A549 (cell line): ENCODE results near the gene ATXN7L1. TPM values are rescaled to one million over a fixed set of nuclear protein-coding genes. Genes with fewer than 3 reads are reported as not detected.

Experiments
- ATAC-seq, 2 experiments: fragments of 200-7000 bp in 1 of 2; fragments of >200 bp in 1 of 2; cut with Nextera tagmentation in 1 of 2; cut with Tn5 transposase in 1 of 2; 3 replicates each; pipeline versions ENCODE4 v1.8.0 to v1.9.1; 2018 to 2020; ENCODE audit warnings: mild to moderate bottlenecking in 1 of 2, moderate library complexity in 1 of 2
- CTCF ChIA-PET: fragments of 300-600 bp; sonication (Branson Sonifier 250); formaldehyde crosslinking; extraction: SDS; loops from one replicate; lab custom pipeline; 2021; ENCODE audit warnings: antibody characterized with exemption, inconsistent platforms; lab: Yijun Ruan, JAX
- POLR2A ChIA-PET: fragments of 350-600 bp; formaldehyde crosslinking; extraction: SDS; loops from one replicate; lab custom pipeline; 2021; ENCODE audit warnings: antibody characterized with exemption, inconsistent platforms; lab: Yijun Ruan, JAX
- DNase-seq, 2 experiments: peaks; one replicate each; pipeline versions ENCODE4 v3.0.0 to v3.0.0-alpha.2; 2011 to 2016; ENCODE audit warnings: low read depth in 1 of 2, low spot score in 1 of 2
- FAIRE-seq: peaks from 2 replicates; lab custom pipeline; 2011; peaks lifted over from hg19 to GRCh38; lab: Jason Lieb, UNC
- H3K27ac ChIP-seq, 2 experiments: fragments of >200 bp; sonication (Bioruptor Twin); formaldehyde crosslinking; 3 replicates each; pipeline ENCODE4 v1.5.1; 2016 to 2017
- H3K4me1 ChIP-seq: fragments of >200 bp; sonication (Bioruptor Twin); formaldehyde crosslinking; 3 replicates; pipeline ENCODE4 v1.6.1; 2016
- H3K4me2 ChIP-seq: fragments of >200 bp; sonication (Bioruptor Twin); formaldehyde crosslinking; 3 replicates; pipeline ENCODE4 v1.6.1; 2016
- H3K4me3 ChIP-seq: fragments of >200 bp; sonication (Bioruptor Twin); formaldehyde crosslinking; 3 replicates; pipeline ENCODE4 v1.5.1; 2016
- H3K9me3 ChIP-seq: fragments of >200 bp; sonication (Bioruptor Twin); formaldehyde crosslinking; 3 replicates; pipeline ENCODE4 v1.6.1; 2016
- CEBPB ChIP-seq, 2 experiments: fragments of >200 bp in 1 of 2; sonication (Bioruptor Twin) in 1 of 2; formaldehyde crosslinking in 1 of 2; IDR thresholded peaks; 2 replicates each; pipeline ENCODE4 v1.6.1; 2012 to 2016
- CHD4 ChIP-seq: fragments of 200-600 bp; sonication (generic); IDR thresholded peaks from 2 replicates; pipeline ENCODE4 v1.6.1; 2016; ENCODE audit warnings: antibody characterized with exemption, mild to moderate bottlenecking, borderline replicate concordance
- FOSB ChIP-seq: fragments of 250-450 bp; sonication (Bioruptor Pico); IDR thresholded peaks from 2 replicates; pipeline ENCODE4 v1.5.0; 2020; ENCODE audit warnings: mild to moderate bottlenecking, moderate library complexity
- HEYL ChIP-seq: fragments of 250-450 bp; sonication (Bioruptor Pico); IDR thresholded peaks from 2 replicates; pipeline ENCODE4 v1.8.0; 2021; ENCODE audit warnings: mild to moderate bottlenecking, moderate library complexity
- HOXB13 ChIP-seq: fragments of 250-450 bp; sonication (Bioruptor Pico); IDR thresholded peaks from 2 replicates; pipeline ENCODE4 v1.5.0; 2020; ENCODE audit warnings: low read depth, mild to moderate bottlenecking, moderate library complexity
- HOXB5 ChIP-seq: fragments of 250-450 bp; sonication (Bioruptor Pico); IDR thresholded peaks from 2 replicates; pipeline ENCODE4 v1.5.0; 2020; ENCODE audit warnings: mild to moderate bottlenecking, moderate library complexity
- JUN ChIP-seq, 2 experiments: fragments of >200 bp; sonication (Bioruptor Twin); formaldehyde crosslinking; IDR thresholded peaks; 2 replicates in 1 of 2; 3 replicates in 1 of 2; pipeline ENCODE4 v1.6.1; 2016 to 2017
- MAFK ChIP-seq: fragments of 450-650 bp; IDR thresholded peaks from 2 replicates; pipeline ENCODE4 v1.6.1; 2014; ENCODE audit not compliant: partially characterized antibody
- MAZ ChIP-seq: fragments of 150-350 bp; IDR thresholded peaks from 2 replicates; pipeline ENCODE4 v1.6.1; 2014; ENCODE audit warnings: antibody characterized with exemption, low read depth, low read length, borderline replicate concordance
- MYC ChIP-seq: IDR thresholded peaks from 2 replicates; pipeline ENCODE4 v1.6.1; 2012; ENCODE audit warnings: mild to moderate bottlenecking, inconsistent platforms, low read length, improper control_type of control experiment, borderline replicate concordance
- NPAS2 ChIP-seq: fragments of 250-450 bp; sonication (Bioruptor Pico); IDR thresholded peaks from 2 replicates; pipeline ENCODE4 v1.8.0; 2022; ENCODE audit warnings: mild to moderate bottlenecking, moderate library complexity, borderline replicate concordance
- NR3C1 ChIP-seq: fragments of >200 bp; sonication (Bioruptor Twin); formaldehyde crosslinking; IDR thresholded peaks from 3 replicates; pipeline ENCODE4 v1.6.1; 2017
- PHF8 ChIP-seq: fragments of 200-600 bp; sonication (generic); IDR thresholded peaks from 2 replicates; pipeline ENCODE4 v1.6.1; 2016; ENCODE audit warnings: low read depth, mild to moderate bottlenecking, antibody characterized with exemption, moderate library complexity, borderline replicate concordance
- POLR2A ChIP-seq: IDR thresholded peaks from 2 replicates; pipeline ENCODE4 v1.6.1; 2012; ENCODE audit warnings: mild to moderate bottlenecking, low read length
- POLR2AphosphoS2 ChIP-seq: conservative IDR thresholded peaks from 2 replicates; pipeline ENCODE4 v1.6.1; 2012; ENCODE audit warnings: low read length, improper control_type of control experiment, inconsistent platforms
- RNF2 ChIP-seq: fragments of 200-600 bp; sonication (generic); IDR thresholded peaks from 2 replicates; pipeline ENCODE4 v1.6.1; 2016; ENCODE audit warnings: low read depth, mild to moderate bottlenecking, antibody characterized with exemption, moderate library complexity, borderline replicate concordance
- ZNF302 ChIP-seq: fragments of 250-450 bp; sonication (Bioruptor Pico); IDR thresholded peaks from 2 replicates; pipeline ENCODE4 v1.9.0; 2021; ENCODE audit warnings: inconsistent platforms, mild to moderate bottlenecking, moderate library complexity
- ZSCAN20 ChIP-seq: fragments of 250-450 bp; sonication (Bioruptor Pico); IDR thresholded peaks from 2 replicates; pipeline ENCODE4 v1.8.0; 2022; ENCODE audit warnings: mild to moderate bottlenecking, moderate library complexity
- WGBS: methylation state at CpG from one replicate; pipeline ENCODE4 v1.1.6; 2017; ENCODE audit errors: missing lambda C conversion rate; 5-methylcytosine and 5-hydroxymethylcytosine counted together
- polyA plus RNA-seq, 4 experiments: library from polyadenylated mRNA; depleted of rRNA in 3 of 4; stranded (reverse); fragments of >200 nt; fragmentation: RNase III in 1 of 4; extraction: RNeasy Plus Mini Kit Qiagen cat#74134 plus additional on column Dnase treatment in 1 of 4; gene quantifications; 2 replicates in 3 of 4; 3 replicates in 1 of 4; pipeline ENCODE4 v1.2.3, GENCODE V29; 2011 to 2017
- TF ChIP-seq, protein P1 (sequence below): fragments of >200 bp; sonication (Bioruptor Twin); formaldehyde crosslinking; IDR thresholded peaks from 2 replicates; pipeline ENCODE4 v1.6.1; 2016
- TF ChIP-seq, protein P2 (sequence below): fragments of >200 bp; sonication (Bioruptor Twin); formaldehyde crosslinking; IDR thresholded peaks from 3 replicates; pipeline ENCODE4 v1.6.1; 2016
- TF ChIP-seq, protein P3 (sequence below): fragments of 200-600 bp; sonication (generic); IDR thresholded peaks from 2 replicates; pipeline ENCODE4 v1.6.1; 2016; ENCODE audit warnings: antibody characterized with exemption, mild to moderate bottlenecking, moderate library complexity

The ATXN7L1 gene
- polyA plus RNA-seq, 2 of the 4 experiments (the other 2 are of a cell fraction) = 4.5 to 5.7 TPM

DNA sequence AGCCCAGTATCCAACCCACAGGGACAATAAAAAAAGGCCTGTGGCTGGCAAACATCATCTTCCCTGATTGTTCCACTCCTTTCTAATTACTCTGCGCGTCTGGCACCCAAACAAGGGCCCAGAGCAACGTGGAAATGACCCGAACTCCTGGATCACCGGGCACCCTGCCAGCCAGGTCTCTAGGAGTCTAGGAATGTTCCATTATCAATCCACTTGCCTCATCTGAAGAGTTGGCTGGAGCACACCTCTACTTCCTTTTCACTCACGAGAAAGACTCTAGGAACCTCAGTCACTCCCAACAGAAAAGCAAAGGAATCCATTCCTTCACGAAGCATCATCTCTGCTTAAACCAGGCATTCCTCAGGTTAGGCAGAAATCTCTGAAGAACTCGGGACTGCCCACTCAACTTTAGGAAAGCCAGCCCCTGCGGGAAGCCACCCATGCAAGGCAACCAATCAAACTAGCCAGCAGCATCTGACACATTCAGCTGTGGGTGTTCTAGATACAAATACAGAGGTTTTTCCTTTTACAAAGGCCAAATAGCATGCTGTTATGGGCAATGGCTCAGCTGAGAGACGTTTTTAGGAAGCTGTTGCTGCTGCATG, 37.7 kb downstream of the ATXN7L1 start:
- ChIA-PET POLR2A (no interaction called here), CTCF (interaction anchor here (1.0 to 1.3 kb wide), 2 partner anchors 21 to 204 kb away, joined by 3 to 4 read pairs; no protein-coding TSS in a partner anchor)
- Histone ChIP-seq H3K4me3 (no peak overlapping the region), H3K4me2 (no peak overlapping the region), H3K27ac (no peak overlapping the region), H3K9me3 (no peaks in the 10 kb centered on the region), H3K4me1 (0 out of 3 replicates have a peak, but pooled peaks cover 5% of the 10 kb centered on the region)
- TF ChIP-seq POLR2AphosphoS2 (no peak), CEBPB (IDR thresholded peaks at IDR 0.05) (no peak), RNF2 (no peak), FOSB (CRISPR knock-in tag) (no peak), MAFK (no peak)
- ATAC-seq = 0 out of 6 replicates have a peak, but pooled peaks of 1 of the 2 experiments have one; percentile 12
- FAIRE-seq = no peak
- WGBS = 64% methylated on average over 10 of the region's 10 CpGs
- DNase-seq = peak in 1 of 2 experiments; percentile 21

DNA sequence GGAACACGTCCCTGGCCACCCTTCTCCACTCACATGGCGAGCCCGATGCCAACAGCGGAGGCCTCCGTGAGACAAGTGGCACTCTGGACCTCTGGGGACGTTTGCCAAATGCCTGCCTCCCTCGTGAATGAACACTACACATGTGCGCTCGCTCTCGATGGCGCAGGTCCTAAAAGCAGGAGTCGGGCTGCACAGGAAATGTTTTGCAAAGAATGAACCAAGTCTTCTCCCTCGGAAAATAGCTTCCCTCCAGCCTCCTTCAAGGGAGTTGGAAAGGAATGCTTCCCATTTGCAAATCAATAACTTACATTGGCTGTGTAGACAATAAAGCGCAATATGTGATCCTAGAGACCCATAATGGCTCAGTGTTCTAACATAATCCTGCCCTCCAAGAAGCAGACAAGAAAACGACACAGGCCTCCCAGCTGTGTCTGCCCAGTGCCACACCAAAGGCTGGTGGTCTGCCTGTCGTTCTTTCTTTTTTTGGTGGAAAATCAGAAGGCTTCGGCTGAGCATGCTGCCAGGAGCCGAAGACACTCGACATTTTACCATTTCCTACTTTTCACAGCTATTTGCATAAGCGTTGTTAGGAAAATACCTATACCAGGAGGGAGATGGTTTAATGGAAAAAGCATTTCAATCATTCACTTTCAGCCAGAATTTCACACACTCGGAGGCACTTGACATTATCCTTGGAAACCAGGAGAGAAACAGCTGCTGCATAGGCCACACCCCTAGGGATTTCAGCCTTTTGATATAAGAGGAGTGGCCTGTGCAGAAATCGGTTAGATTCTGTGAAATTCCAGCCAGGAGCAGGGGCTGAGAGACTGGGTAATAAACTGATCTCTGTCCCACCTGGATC, 38.4 kb downstream of the ATXN7L1 start:
- ChIA-PET POLR2A (no interaction called here), CTCF (interaction anchor here (0.7 to 1.3 kb wide), 3 partner anchors 11 to 205 kb away, joined by 3 to 4 read pairs (median 3); no protein-coding TSS in a partner anchor)
- WGBS = 86% methylated on average over 22 of the region's 22 CpGs
- no peak overlapping the region for H3K27ac ChIP-seq
- DNase-seq (no peak), ATAC-seq (no peak; a peak in 1 of 6 replicates)
- H3K4me3 ChIP-seq = no peak overlapping the region
- TF ChIP-seq HOXB5 (CRISPR knock-in tag) (no peak), PHF8 (no peak), HEYL (CRISPR knock-in tag) (no peak), NPAS2 (CRISPR knock-in tag) (no peak), NR3C1 (no peak), MYC (no peak), JUN (IDR thresholded peaks at IDR 0.05) (no peak), ZSCAN20 (CRISPR knock-in tag) (no peak), MAZ (no peak), HOXB13 (CRISPR knock-in tag) (no peak), CEBPB (IDR thresholded peaks at IDR 0.05) (no peak), CHD4 (no peak), POLR2A (no peak), ZNF302 (no peak)
- TF ChIP-seq, protein P1, sequence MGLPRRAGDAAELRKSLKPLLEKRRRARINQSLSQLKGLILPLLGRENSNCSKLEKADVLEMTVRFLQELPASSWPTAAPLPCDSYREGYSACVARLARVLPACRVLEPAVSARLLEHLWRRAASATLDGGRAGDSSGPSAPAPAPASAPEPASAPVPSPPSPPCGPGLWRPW = no peak
- TF ChIP-seq, protein P2, sequence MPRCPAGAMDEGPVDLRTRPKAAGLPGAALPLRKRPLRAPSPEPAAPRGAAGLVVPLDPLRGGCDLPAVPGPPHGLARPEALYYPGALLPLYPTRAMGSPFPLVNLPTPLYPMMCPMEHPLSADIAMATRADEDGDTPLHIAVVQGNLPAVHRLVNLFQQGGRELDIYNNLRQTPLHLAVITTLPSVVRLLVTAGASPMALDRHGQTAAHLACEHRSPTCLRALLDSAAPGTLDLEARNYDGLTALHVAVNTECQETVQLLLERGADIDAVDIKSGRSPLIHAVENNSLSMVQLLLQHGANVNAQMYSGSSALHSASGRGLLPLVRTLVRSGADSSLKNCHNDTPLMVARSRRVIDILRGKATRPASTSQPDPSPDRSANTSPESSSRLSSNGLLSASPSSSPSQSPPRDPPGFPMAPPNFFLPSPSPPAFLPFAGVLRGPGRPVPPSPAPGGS = no peak
- TF ChIP-seq, protein P3, sequence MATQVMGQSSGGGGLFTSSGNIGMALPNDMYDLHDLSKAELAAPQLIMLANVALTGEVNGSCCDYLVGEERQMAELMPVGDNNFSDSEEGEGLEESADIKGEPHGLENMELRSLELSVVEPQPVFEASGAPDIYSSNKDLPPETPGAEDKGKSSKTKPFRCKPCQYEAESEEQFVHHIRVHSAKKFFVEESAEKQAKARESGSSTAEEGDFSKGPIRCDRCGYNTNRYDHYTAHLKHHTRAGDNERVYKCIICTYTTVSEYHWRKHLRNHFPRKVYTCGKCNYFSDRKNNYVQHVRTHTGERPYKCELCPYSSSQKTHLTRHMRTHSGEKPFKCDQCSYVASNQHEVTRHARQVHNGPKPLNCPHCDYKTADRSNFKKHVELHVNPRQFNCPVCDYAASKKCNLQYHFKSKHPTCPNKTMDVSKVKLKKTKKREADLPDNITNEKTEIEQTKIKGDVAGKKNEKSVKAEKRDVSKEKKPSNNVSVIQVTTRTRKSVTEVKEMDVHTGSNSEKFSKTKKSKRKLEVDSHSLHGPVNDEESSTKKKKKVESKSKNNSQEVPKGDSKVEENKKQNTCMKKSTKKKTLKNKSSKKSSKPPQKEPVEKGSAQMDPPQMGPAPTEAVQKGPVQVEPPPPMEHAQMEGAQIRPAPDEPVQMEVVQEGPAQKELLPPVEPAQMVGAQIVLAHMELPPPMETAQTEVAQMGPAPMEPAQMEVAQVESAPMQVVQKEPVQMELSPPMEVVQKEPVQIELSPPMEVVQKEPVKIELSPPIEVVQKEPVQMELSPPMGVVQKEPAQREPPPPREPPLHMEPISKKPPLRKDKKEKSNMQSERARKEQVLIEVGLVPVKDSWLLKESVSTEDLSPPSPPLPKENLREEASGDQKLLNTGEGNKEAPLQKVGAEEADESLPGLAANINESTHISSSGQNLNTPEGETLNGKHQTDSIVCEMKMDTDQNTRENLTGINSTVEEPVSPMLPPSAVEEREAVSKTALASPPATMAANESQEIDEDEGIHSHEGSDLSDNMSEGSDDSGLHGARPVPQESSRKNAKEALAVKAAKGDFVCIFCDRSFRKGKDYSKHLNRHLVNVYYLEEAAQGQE = no peak
- TF ChIP-seq, all 56 proteins: peak for 0
- FAIRE-seq = no peak
- no peak overlapping the region for H3K4me2 ChIP-seq
- H3K4me1 ChIP-seq = 0 out of 3 replicates have a peak, but pooled peaks cover 5% of the 10 kb centered on the region
- no peaks in the 10 kb centered on the region for H3K9me3 ChIP-seq
